GM19397 (cell line): ENCODE measurements around the gene SPTLC3.

Experiments
- ATAC-seq: cut with Tn5 transposase; IDR thresholded peaks from one replicate; pipeline ENCODE4 v1.9.1; 2021; ENCODE audit warnings: mild to moderate bottlenecking, moderate library complexity; ENCODE audit not compliant: unreplicated experiment

SPTLC3 gene

GRCh38 chr20:12984069-12984765 is 24.6 kb upstream of the SPTLC3 start:
- no peak for ATAC-seq

GRCh38 chr20:12984863-12985262 is 23.9 kb upstream of the SPTLC3 start:
- ATAC-seq, result no peak

- no peak for ATAC-seq
Observed at GRCh38 chr20:12987261-12987660, 21.5 kb upstream of the SPTLC3 start.

- ATAC-seq, result no peak
Observed at GRCh38 chr20:12989586-12990115, 19.1 kb upstream of the SPTLC3 start.

GRCh38 chr20:12997128-12997655 is 11.6 kb upstream of the SPTLC3 start:
- no peak for ATAC-seq

GRCh38 chr20:12998046-12998445 is 10.7 kb upstream of the SPTLC3 start:
- no peak for ATAC-seq

- no peak for ATAC-seq
Observed at GRCh38 chr20:12999201-12999600, 9.6 kb upstream of the SPTLC3 start.

GRCh38 chr20:13002251-13002650 is 6.5 kb upstream of the SPTLC3 start:
- ATAC-seq, result no peak

- ATAC-seq, result no peak
Observed at GRCh38 chr20:13006825-13007224, 1.9 kb upstream of the SPTLC3 start.

GRCh38 chr20:13007596-13007995 is 1.2 kb upstream of the SPTLC3 start:
- no peak for ATAC-seq

- peak; percentile 91 for ATAC-seq
Observed at GRCh38 chr20:13009682-13010406, 1.1 kb downstream of the SPTLC3 start.

- no peak for ATAC-seq
Observed at GRCh38 chr20:13012886-13013285, 4.1 kb downstream of the SPTLC3 start.

- no peak for ATAC-seq
Observed at GRCh38 chr20:13013411-13013810, 4.6 kb downstream of the SPTLC3 start.

- ATAC-seq, result no peak
Observed at GRCh38 chr20:13017235-13017634, 8.5 kb downstream of the SPTLC3 start.

GRCh38 chr20:13017883-13018535 is 9.2 kb downstream of the SPTLC3 start:
- ATAC-seq, result no peak

GRCh38 chr20:13021205-13021970 is 12.6 kb downstream of the SPTLC3 start:
- no peak for ATAC-seq

- ATAC-seq, result no peak
Observed at GRCh38 chr20:13022401-13023155, 13.8 kb downstream of the SPTLC3 start.

GRCh38 chr20:13024596-13024995 is 15.8 kb downstream of the SPTLC3 start:
- no peak for ATAC-seq

GRCh38 chr20:13025181-13025580 is 16.4 kb downstream of the SPTLC3 start:
- no peak for ATAC-seq

- ATAC-seq, result no peak
Observed at GRCh38 chr20:13028001-13028400, 19.2 kb downstream of the SPTLC3 start.
